Measurements from ENCODE around the gene ZNF254. TPM values are rescaled to one million over a fixed set of nuclear protein-coding genes. Genes with fewer than 3 reads are reported as not detected.

Gene ZNF254
- total and polyA plus RNA-seq, 2 of the 4 experiments (the other 2 are of a cell fraction) = 4.4 to 8.8 TPM

DNA sequence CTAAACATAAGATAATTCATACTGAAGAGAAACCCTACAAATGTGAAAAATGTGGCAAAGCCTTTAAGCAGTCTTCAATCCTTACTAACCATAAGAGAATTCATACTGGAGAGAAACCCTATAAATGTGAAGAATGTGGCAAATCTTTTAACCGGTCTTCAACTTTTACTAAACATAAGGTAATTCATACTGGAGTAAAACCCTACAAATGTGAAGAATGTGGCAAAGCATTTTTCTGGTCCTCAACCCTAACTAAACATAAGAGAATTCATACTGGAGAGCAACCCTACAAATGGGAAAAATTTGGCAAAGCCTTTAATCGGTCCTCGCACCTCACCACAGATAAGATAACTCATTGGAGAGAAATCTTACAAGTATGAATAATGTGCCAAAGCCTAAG, 40.6 kb downstream of the ZNF254 start:
- H3K36me3 ChIP-seq (ENCODE audit: control insufficient read depth, insufficient read depth, low read length) = peaks cover 29% of the 10 kb centered on the region
- no peak overlapping the region for H3K4me3 ChIP-seq (ENCODE audit: insufficient read depth, low read depth, low read length)
- no peak overlapping the region for H3K4ac ChIP-seq (ENCODE audit: low read depth, low read length)
- H3K79me1 ChIP-seq (ENCODE audit: low read depth in 1 of 2, low read length in 2 of 2) = peaks cover 0 to 5% of the 10 kb centered on the region in 2 experiments; a peak in 2 of 4 replicates
- no peak overlapping the region for H2BK5ac ChIP-seq (ENCODE audit: low read depth, low read length, poor library complexity, severe bottlenecking)
- no peak overlapping the region for H3K9ac ChIP-seq (ENCODE audit: low read depth, low read length)
- no peak overlapping the region for H4K5ac ChIP-seq (ENCODE audit: low read depth, low read length)
- no peak overlapping the region for H2BK15ac ChIP-seq (ENCODE audit: low read depth, low read length)
- no peak overlapping the region for H3K18ac ChIP-seq (ENCODE audit: low read depth, low read length)
- no peak overlapping the region for H4K91ac ChIP-seq (ENCODE audit: insufficient read depth, low read depth, low read length)
- no TSS peak for BruUV-seq (replicated peaks)
- WGBS, 2 experiments (ENCODE audit: extremely low coverage in 2 of 2, insufficient read length in 1 of 2) = no CpG with 5 or more reads among the region's 3 CpGs
- in situ Hi-C loops (cut with MboI; ENCODE audit: low sequenced_read_pairs) = loop anchor here (25.0 kb wide), 1 partner anchor 765 kb away; no protein-coding TSS in a partner anchor
- H3K27me3 ChIP-seq (ENCODE audit: control insufficient read depth, insufficient read depth, low read length) = no peaks in the 10 kb centered on the region
- dilution Hi-C loops (cut with HindIII; ENCODE audit: low sequenced_read_pairs, unreplicated experiment) = no loop called here
- no peak overlapping the region for H3K14ac ChIP-seq (replicated peaks; ENCODE audit: low read depth, low read length)
- no peaks in the 10 kb centered on the region for H4K20me1 ChIP-seq (ENCODE audit: insufficient read depth, low read length)
- H3K27ac ChIP-seq (ENCODE audit: insufficient read depth, low read length) = no peak overlapping the region
- no peak overlapping the region for H2BK20ac ChIP-seq (ENCODE audit: low read depth, low read length)
- DNase-seq (no peak), ATAC-seq (ENCODE audit: low read depth) (no peak)
- no peak overlapping the region for H2AK5ac ChIP-seq (ENCODE audit: low read depth, low read length)
- intact Hi-C loops (cut with micrococcal nuclease) = no loop called here
- H3K4me2 ChIP-seq (ENCODE audit: low read depth, low read length) = no peak overlapping the region
- H2AFZ ChIP-seq (replicated peaks; ENCODE audit: low read length, poor library complexity) = no peak overlapping the region
- no peaks in the 10 kb centered on the region for H3K4me1 ChIP-seq (ENCODE audit: control insufficient read depth, insufficient read depth, low read length)
- TF ChIP-seq MXI1 (IDR thresholded peaks at IDR 0.05; ENCODE audit: borderline replicate concordance, low read depth, low read length) (no peak), USF2 (IDR thresholded peaks at IDR 0.05; ENCODE audit: low read depth, low read length) (no peak), SMC3 (IDR thresholded peaks at IDR 0.05; ENCODE audit: low read depth, low read length) (no peak), FOS (IDR thresholded peaks at IDR 0.05; ENCODE audit: low read depth, low read length) (no peak)
- TF ChIP-seq, protein P1, sequence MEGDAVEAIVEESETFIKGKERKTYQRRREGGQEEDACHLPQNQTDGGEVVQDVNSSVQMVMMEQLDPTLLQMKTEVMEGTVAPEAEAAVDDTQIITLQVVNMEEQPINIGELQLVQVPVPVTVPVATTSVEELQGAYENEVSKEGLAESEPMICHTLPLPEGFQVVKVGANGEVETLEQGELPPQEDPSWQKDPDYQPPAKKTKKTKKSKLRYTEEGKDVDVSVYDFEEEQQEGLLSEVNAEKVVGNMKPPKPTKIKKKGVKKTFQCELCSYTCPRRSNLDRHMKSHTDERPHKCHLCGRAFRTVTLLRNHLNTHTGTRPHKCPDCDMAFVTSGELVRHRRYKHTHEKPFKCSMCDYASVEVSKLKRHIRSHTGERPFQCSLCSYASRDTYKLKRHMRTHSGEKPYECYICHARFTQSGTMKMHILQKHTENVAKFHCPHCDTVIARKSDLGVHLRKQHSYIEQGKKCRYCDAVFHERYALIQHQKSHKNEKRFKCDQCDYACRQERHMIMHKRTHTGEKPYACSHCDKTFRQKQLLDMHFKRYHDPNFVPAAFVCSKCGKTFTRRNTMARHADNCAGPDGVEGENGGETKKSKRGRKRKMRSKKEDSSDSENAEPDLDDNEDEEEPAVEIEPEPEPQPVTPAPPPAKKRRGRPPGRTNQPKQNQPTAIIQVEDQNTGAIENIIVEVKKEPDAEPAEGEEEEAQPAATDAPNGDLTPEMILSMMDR (conservative IDR thresholded peaks at IDR 0.05; ENCODE audit: low read depth, low read length) = no peak
- H3K56ac ChIP-seq (ENCODE audit: extremely low read depth, insufficient read depth, low read length) = no peak overlapping the region
- H3K9me1 ChIP-seq (ENCODE audit: insufficient read depth, low read length) = no peaks in the 10 kb centered on the region
- no peak overlapping the region for H3K23ac ChIP-seq (ENCODE audit: low read depth, low read length)
- H3K9me3 ChIP-seq (ENCODE audit: control insufficient read depth, insufficient read depth, low read length) = peaks cover 37% of the 10 kb centered on the region
- ChIA-PET POLR2A (ENCODE audit: unreplicated experiment) (no interaction called here), CTCF (no interaction called here)
- no peak overlapping the region for H2AK9ac ChIP-seq (replicated peaks; ENCODE audit: low read depth, low read length, poor library complexity)
- H2BK120ac ChIP-seq (ENCODE audit: low read depth, low read length) = no peak overlapping the region
- H4K8ac ChIP-seq (ENCODE audit: low read depth in 2 of 2, low read length in 2 of 2) = no peak overlapping the region

Measured in IMR-90 (cell line).